Measurements from ENCODE around the gene INTS6L.
"Not testable (repeated sequence)": the region's sequence is repeated elsewhere in the genome, so short reads cannot be mapped to it uniquely, and the experiment has no call there.

Gene INTS6L

DNA sequence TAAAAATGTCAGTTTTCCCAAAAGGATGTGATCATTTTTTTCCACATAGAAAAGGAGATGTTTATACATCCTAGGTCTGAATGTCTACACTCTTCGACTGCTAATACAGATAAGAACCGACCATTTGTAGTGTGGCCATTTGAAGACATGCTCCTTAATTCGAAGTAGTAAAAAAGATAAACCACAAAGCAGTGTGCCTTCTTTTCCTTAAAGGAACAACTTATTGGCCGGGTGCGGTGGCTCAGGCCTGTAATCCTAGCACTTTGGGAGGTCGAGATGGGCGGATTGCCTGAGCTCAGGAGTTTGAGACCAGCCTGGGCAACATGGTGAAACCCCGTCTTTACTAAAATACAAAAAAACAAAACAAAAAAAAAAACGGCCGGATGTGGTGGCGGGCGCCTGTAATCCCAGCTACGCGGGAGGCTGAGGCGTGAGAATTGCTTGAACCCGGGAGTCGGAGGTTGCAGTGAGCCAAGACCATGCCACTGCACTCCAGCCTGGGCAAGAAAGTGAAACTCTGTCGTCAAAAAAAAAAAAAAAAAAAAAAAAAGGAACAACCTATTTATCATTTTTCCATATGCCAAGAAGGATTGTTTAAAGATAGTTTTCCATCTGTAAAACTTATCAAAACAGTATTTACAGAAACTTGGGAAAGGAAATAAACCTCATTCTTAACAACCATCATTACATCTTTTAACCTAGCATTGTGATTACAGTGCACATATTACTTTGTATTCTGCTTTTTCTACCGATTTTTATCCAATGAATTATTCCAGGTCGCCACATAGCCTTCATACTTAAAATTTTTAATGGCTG, 2.6 kb downstream of the INTS6L start:
- no peak for DNase-seq (ENCODE audit: low read depth)

DNA sequence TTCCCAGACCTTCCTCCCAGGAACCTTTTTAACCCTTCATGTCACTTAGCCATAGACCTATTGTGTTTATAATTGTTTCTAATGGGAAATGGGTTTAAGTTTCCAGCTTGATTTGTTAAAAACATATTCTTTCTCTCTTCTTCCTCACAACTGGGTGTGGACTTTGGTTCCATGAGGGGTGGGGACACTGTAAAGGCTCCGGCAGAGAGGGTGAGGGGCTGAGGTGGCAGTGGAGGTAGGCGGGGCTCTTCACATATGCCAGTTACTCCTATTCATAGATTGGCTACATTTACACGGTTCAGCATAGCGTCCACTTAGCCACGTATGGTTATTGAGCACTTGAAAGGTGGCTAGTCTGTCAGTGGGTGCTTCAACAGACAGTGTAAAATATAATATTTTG, 7.8 kb downstream of the INTS6L start:
- DNase-seq (ENCODE audit: low read depth), result no peak

DNA sequence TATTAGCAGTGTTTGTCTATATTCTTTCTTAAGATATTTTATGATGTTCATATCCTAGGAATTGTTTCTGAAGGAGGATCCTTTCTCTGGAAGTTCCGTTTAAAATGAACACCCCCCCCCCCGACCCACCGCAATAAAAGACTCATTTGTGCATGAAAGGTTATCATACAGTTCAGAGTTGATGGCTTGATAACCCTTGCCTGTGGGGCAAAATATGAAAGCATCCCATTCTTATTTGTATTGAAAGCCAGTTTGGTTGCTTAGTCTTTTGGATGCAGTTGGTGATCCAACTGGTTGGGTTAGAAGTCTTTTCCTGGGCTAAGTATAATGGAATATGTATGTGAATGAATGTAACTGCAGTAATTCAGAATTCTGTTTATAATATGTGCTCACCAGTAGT, 8.3 kb downstream of the INTS6L start:
- no peak for DNase-seq (ENCODE audit: low read depth)

DNA sequence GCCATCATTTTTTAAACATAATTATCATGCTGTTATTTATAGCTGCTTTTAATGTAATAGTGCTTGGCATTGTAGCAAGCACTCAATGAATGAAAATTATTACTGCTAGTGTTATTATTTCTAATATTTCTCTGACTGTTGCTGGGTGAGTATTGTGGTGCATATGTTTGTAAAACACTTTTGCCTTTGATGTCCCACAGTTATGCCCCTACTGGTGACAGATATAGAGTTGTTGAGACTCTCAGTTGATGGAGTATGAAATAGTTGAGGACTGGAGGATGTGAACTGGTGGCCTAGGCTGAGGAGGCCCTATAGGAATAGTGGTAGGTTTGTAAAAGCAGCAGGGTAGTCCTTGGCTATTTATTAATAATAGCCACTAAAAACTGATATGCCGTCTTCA, 9.6 kb downstream of the INTS6L start:
- DNase-seq (ENCODE audit: low read depth), result no peak

DNA sequence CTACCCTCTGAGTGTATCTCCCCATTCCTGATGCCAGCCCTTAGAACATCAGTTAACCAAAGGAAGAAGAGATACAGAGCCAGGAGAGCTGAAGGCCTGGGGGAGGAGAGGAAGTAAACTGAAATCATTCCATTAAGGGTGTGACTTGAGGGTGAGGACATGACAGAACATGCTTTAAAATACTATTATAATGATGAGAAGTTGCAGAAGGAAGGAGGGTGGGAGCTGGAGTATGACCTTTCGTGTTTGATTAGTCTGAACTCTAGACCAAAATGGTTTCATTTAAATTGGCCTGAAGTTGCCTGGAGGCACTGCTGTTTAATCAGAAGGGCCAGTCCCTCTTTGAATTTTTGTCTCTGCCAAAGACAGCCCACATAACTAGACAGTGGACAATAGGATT, 11.4 kb downstream of the INTS6L start:
- no peak for DNase-seq (ENCODE audit: low read depth)

DNA sequence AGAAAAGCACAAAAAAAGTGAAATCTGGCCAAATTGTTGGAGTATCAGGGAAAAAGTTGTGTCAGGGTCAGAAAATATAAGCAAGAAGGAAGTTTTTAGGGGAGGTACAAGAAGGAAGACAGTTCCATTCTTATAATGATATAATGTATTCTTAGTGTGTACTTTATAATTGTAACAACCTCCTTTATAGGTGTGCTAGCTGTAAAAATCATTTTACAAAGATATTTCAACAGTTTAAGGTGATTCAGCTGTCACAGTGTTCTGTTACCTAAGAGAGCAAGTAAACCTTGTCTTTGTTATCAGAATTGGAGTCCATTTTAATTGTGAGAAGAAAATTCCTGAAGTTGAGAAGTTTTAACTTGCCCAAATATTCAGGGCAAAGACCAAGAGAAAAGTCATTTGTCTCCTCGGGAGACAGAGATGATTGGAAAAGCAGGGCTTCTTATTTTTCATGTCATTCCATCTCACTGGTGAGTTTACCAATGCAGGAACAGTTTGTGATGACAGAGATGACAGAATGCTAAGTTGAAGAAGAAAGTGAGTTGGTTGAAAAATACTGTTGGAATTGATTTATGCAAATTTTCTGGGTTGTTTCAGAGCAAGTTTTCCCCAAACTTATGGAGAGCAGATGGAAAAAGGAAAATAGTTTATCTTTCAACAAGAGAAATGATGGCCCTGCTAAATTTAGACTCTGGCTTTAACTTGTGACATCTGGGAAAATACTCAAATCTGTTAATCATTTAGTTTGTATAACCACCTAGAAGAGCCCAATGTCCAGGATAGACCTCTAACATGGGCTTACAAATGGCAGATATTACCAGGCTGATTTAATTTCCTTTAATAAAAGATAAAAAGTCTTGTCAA, 14.8 kb downstream of the INTS6L start:
- DNase-seq (ENCODE audit: low read depth), result no peak

DNA sequence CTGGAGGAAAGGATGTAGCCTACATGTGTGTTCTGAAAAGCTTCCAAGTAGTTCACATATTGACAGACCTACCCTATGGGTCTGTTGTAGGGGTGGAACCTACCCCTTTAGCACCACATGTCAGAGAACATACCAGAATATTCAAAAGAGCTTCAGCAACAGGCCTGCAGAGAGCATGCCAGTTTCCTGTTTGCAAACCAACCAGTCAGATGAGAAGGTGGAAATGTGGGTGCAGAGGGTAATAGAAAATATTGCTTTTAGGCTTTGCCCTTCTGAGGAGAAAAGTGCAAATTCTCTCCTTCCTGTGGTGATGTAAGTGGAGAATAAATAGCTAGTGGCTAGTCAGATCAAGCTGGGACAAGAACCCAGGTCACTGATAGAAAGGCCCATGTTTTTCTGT, 16.4 kb downstream of the INTS6L start:
- no peak for DNase-seq (ENCODE audit: low read depth)

DNA sequence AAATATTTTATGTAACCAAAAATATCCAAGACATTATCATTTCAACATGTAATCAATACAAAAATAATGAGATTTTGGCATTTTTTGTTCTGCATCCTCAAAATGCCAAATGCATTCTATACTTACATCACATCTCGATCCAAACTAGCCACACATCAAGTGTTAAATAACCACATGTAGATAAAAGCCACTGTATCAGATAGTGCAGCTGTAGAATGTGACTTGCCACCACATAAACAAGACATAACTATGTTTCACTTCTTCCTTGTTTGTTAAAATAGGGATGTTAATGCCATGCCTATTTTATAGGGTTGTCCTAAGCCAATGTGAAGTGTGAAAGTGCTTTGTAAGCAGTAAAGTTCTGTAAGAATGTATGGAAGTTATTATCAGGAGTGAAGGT, 20.9 kb downstream of the INTS6L start:
- no peak for DNase-seq (ENCODE audit: low read depth)

DNA sequence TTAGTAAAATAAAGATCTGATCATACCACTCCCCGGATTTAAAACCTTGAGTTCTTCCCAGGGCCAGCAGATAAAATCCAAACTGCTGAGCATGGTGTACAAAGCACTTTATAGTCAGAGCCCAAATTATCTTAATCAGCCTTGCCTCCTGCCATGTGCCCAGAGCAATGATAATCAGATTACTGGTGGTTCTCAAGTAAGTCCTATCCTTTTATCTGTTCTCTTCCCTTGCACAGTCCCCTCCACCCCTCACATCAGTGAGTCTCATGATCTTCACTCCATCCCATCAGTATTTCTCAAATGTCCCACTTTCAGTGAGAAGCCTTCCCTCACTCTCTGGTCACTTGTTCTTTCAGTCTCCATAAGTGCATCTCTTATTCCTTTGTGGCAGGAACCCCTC, 22.7 kb downstream of the INTS6L start:
- no peak for DNase-seq (ENCODE audit: low read depth)

DNA sequence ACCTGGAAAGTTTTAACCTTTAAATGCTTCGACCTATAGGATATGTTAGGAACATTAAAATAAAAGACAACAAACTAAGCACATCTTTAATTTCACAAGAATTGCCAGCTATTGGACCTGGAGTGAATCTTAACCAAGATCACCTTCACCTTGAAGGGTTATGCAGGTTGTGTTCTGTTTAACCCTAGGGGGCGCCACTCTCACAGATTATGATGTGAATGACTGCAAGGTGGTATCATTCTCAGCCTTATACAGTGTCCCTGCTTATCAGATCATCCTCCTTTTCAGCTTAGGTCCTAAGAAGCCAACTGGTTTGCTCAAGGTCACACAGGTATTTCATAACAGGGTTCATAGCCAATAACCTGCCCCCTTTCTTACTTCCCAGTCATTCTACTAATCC, 23.5 kb downstream of the INTS6L start:
- DNase-seq (ENCODE audit: low read depth), result no peak

DNA sequence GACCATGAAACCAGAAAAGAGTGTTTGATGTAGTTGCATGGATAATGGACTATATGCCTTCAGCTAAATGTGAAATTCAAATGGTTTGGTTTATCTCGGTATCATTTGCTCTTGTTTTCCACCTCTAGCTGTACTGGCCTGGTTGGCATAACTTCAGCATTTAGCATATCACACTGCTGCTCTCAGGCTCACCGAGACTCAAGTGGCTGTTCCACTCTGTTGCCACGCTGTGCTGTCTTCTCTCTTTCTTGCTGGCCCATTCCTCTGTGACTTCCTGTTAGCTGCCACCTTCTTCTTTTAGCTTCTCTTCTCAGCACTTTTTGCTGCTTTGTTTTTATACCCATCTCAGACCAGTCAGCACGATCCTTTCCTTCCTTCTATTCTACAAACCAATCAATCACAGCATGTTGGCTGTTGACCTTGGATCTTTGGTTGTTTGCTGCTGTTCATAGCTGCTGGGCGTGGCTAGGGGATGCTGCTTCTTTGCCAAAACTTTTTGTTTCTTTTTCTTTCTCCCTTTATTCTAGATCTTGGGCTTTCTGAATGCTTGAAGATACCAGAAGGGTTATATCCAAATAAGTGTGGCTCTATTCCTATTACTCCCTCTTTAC, 24.0 kb downstream of the INTS6L start:
- DNase-seq (ENCODE audit: low read depth), result no peak

DNA sequence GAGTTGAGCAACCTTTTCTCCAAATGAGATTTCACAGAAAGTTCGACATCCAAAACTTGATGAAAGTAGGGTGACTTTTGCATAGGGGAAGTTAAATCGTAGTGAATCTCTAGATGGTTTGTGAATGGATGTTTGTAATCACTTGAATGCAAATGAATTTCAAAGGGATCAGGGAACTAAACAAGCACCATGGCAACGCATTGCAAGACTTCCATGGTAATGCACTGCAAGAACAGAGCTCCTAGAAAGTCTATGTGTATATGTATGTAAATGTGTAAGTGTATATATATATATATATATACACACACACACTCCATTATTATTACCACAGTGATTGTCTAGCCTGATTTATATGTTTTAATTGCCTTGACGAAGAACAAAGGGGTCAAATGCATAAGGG, 27.3 kb downstream of the INTS6L start:
- no peak for DNase-seq (ENCODE audit: low read depth)

DNA sequence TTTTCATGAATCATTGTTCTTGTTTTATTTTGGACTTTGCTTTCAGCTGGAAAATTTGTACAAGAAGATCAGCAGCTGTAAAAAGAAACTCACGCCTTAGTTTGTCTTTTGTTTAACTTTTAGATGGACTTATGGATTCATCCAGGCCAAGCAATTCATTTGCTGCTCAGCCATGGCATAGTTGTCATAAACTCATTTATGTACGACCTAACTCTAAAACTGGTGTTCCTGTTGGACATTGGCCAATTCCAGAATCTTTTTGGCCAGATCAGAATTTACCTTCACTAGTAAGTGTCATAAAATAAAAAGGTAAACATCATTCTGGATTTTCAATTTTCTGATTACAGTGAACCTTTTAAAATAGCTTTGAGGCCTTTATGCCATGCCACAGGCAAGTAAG, 29.1 kb downstream of the INTS6L start:
- no peak for DNase-seq (ENCODE audit: low read depth)

DNA sequence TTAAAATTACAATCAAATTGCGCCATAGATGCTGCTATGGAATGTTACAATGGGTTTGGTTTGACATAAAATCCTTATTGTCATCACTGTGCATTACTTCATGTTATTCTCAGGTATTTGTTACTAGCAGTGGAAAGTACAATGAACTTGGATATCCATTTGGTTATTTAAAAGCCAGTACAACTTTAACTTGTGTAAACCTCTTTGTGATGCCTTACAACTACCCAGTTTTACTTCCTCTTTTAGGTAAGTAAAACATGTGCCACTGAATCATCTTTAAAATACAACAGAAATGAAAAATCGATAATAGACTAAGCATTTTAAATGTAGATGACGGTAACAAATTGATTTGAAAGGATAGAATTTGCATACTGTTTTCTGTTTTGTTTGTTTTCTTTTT, 35.6 kb downstream of the INTS6L start:
- DNase-seq (ENCODE audit: low read depth), result no peak

DNA sequence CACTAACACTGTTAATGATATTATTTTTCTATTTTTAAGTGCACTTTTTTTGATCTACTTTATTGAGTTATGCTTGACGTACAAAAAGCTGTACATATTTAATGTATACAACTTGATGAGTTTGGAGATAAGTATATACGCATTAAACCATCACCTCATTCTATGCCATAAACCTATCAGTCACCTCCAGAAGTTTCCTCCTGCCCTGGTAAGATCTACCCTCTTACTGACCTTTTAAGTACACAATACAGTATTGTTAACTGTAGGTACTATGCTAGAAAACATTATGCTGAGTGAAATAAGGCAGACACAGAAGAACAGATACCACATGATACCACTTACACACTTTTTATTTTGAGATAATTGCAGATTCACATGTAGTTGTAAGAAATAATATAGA, 36.9 kb downstream of the INTS6L start:
- DNase-seq (ENCODE audit: low read depth), result no peak

DNA sequence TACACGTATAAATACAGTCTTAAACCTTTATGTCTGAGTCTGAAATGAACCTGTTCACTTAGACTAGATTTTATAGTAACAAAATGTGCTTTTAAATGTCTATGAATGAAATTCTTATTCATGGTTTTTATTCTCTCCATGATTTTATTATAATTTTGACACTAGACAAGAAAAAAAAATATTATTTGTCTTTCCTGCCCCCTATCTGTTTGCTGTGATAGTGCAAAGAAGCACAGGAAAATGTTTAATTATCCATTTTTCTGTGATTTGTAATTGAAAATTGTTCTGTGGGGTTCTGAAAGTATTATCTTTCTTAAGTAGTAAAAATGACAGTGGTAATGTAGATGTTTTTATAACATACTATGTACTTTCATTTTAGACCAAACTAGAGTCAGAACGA, 52.0 kb downstream of the INTS6L start:
- DNase-seq (ENCODE audit: low read depth), result no peak

DNA sequence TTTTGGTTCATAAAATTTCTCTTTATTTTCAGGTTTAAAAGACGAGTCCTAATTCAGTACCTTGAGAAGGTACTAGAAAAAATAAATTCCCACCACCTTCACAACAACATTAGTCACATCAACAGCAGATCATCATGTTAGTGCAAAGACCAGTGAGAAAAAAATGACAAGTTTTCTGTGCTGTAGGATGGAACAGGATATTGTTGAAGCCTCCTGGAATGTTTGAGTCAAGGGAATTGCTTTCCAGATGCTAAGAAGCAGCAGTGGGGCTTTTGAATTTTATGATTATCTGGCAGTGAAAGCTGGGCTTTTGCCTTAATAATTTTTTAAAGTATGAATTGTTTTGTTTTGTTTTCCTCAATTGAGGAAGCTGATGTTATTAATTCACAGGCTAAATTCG, 61.0 kb downstream of the INTS6L start:
- DNase-seq (ENCODE audit: low read depth), result no peak

DNA sequence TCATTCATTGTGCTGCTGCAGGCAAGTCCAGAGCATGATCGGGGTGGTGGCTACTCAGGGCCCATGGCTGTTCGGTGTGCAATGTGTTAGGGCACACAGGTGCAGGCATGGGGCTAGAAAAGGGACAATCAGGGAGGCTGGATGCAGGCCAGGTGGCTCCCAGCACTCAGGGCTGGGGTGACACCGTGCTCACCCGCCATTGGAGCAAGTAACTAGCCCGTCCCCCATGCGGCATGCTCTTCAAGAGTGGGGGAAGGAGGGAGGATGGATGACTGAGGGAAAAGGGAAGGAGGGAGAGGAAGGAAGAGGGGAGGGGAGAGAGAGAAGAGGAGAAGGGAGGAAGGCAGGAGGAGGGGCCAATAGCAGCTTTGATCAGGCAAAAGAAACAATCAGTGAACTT, 64.7 kb downstream of the INTS6L start:
- DNase-seq (ENCODE audit: low read depth), result no peak

DNA sequence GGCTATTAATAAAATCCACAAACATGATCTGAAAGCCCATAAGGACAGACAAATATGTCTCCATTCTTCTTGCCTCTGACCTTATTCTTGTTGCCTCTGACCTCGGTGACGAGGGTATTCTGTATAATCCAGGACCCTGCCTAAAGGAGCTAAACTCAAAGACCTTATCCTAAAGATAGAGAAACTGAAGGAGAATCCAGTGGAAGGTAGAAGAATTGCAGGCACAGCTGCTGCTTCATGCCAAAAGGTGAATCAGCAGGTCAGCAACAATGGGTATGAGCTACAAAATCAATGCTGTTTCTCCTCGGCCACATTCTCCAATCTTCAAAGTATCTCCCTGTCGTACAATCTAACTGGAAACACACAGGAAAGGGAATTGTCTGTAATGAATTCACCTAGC, 71.4 kb downstream of the INTS6L start:
- no peak for DNase-seq (ENCODE audit: low read depth)

DNA sequence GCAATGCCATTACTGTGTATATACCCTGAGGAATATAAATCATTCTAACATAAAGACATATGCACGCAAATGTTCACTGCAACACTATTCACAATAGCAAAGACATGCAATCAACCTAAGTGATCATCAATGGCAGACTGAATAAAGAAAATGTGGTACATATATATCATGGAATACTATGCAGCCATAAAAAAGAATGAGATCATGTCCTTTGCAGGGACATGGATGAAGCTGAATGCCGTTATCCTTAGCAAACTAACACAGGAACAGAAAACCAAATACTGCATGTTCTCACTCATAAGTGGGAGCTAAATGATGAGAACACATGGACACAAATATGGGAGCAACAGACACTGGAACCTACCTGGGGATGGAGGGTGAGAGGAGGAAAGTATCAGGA, 73.6 kb downstream of the INTS6L start:
- not testable (repeated sequence) for DNase-seq (ENCODE audit: low read depth)

DNA sequence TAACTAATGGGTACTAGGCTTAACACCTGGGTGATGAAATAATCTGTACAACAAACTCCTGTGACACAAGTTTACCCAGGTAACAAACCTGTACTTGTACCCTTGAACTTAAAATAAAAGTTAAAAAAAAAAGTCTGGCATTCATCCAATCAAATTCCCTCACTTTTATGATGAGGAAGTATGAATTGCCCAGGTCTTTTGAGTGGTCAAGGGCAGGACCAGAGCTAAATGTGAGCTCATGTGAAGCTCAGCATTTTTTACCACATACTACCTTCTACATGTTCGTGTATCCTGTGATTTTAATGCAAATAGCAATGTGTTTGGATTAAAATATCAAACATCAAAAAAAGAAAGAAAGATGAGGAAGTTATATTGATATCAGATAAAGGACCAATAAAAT, 74.0 kb downstream of the INTS6L start:
- DNase-seq (ENCODE audit: low read depth), result not testable (repeated sequence)

DNA sequence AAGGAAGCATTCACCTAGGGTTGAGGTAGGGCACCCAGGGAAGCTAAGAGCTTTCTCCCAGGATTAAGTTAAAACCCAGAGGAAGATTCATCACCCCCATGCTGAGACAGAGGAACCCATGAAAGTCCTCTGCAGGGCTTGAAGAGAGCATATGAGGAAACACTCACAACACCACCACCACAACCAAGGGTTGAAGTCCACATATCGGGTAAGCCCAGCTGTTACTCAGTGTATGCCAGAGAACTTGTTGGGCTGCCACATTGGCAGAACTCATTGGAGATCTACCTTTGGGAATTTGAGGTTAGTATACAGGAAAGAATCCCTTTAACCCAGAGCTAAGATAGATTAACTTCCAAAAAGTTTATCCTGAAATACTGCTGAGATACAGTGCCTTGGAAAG, 75.1 kb downstream of the INTS6L start:
- DNase-seq (ENCODE audit: low read depth), result no peak

DNA sequence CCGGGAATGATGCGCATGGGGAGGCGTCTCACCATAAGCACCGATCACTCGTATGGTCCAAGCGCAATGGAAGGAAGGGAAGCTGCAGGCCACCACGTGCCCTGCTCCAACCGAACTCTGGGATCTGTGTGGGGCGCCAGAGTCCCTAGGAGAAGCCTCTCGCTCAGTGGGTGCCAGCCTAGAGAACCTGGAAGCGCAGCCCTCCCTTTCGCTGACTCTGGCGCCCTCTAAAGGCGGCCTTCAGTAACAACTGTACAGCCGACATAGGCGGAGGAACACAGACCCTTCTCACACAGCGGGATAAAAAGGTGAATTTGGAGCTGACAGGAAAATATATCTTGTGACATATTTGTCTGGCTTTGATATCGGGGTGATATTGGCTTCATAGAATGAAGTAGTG, 76.0 kb downstream of the INTS6L start:
- DNase-seq (ENCODE audit: low read depth), result no peak

All from HS-27A (cell line).